Upper lobe of left lung (tissue), 4 donors: ENCODE data around the gene SLC6A6.
A peak's percentile ranks its signal among the peaks of the same experiment; 100 is the strongest.

Experiments
- CTCF ChIP-seq, 6 experiments: fragments of 450-650 bp in 4 of 6; fragments of 200-600 bp in 2 of 6; sonication (generic) in 2 of 6; IDR thresholded peaks; one replicate each; pipeline ENCODE4 v1.5.1; 2016 to 2019; ENCODE audit warnings: antibody characterized with exemption in 6 of 6
- POLR2A ChIP-seq, 4 donors: fragments of 450-650 bp; IDR thresholded peaks; one replicate each; pipeline ENCODE4 v1.5.1; 2016 to 2017; ENCODE audit warnings: antibody characterized with exemption in 4 of 4, mild to moderate bottlenecking in 2 of 4
- POLR2AphosphoS5 ChIP-seq, 2 donors: sonication (generic); formaldehyde crosslinking; IDR thresholded peaks; one replicate each; pipeline ENCODE4 v1.5.1; 2017; ENCODE audit warnings: antibody characterized with exemption in 2 of 2

- TF ChIP-seq POLR2A (IDR thresholded peaks at IDR 0.05) (no peak), CTCF (IDR thresholded peaks at IDR 0.05) (peak in 1 of 6 experiments; percentile 17), POLR2AphosphoS5 (IDR thresholded peaks at IDR 0.05) (no peak)
Measured at GRCh38 chr3:14411988-14412387, 9.6 kb downstream of the SLC6A6 start.
